H9 (cell line): ENCODE measurements around the gene CASP4. TPM values are rescaled to one million over a fixed set of nuclear protein-coding genes. Genes with fewer than 3 reads are reported as not detected.

Source experiments
- DNase-seq: peaks from one replicate; pipeline ENCODE4 v3.0.0-alpha.2; 2017
- H2AFZ ChIP-seq: one replicate; pipeline ENCODE4 v1.6.1; 2013; ENCODE audit warnings: mild to moderate bottlenecking, low read length, control low read depth, moderate library complexity
- H2AK5ac ChIP-seq: 2 replicates; pipeline ENCODE4 v1.6.1; 2013; ENCODE audit warnings: low read length, control low read depth, mixed read lengths; ENCODE audit not compliant: insufficient read length
- H2BK120ac ChIP-seq: one replicate; pipeline ENCODE4 v1.6.1; 2013; ENCODE audit warnings: low read depth, mild to moderate bottlenecking, low read length, control low read depth, inconsistent platforms; ENCODE audit not compliant: poor library complexity, severe bottlenecking
- H2BK12ac ChIP-seq: 2 replicates; pipeline ENCODE4 v1.6.1; 2013; ENCODE audit warnings: low read length, control low read depth, mixed read lengths, low read depth; ENCODE audit not compliant: insufficient read length
- H2BK15ac ChIP-seq: 2 replicates; pipeline ENCODE4 v1.6.1; 2013; ENCODE audit warnings: low read depth, low read length, control low read depth
- H2BK20ac ChIP-seq: one replicate; pipeline ENCODE4 v1.6.1; 2013; ENCODE audit warnings: low read depth, mild to moderate bottlenecking, low read length, control low read depth, inconsistent platforms; ENCODE audit not compliant: poor library complexity, severe bottlenecking
- H2BK5ac ChIP-seq: 2 replicates; pipeline ENCODE4 v1.6.1; 2013; ENCODE audit warnings: low read length, control low read depth, mixed read lengths; ENCODE audit not compliant: insufficient read length
- H3K14ac ChIP-seq: 2 replicates; pipeline ENCODE4 v1.6.1; 2013; ENCODE audit warnings: low read length, control low read depth; ENCODE audit not compliant: insufficient read depth
- H3K18ac ChIP-seq: 2 replicates; pipeline ENCODE4 v1.6.1; 2013; ENCODE audit warnings: low read depth, mild to moderate bottlenecking, mixed read lengths, low read length, control low read depth; ENCODE audit not compliant: insufficient read length
- H3K23ac ChIP-seq: 2 replicates; pipeline ENCODE4 v1.6.1; 2013; ENCODE audit warnings: low read length, control low read depth, mixed read lengths, low read depth; ENCODE audit not compliant: insufficient read length
- H3K23me2 ChIP-seq: 2 replicates; pipeline ENCODE4 v1.6.1; 2013; ENCODE audit warnings: low read depth, mild to moderate bottlenecking, mixed read lengths, low read length, control low read depth; ENCODE audit not compliant: insufficient read length, poor library complexity, severe bottlenecking
- H3K27ac ChIP-seq: 2 replicates; pipeline ENCODE4 v1.5.1; 2013; ENCODE audit warnings: low read length, control low read depth, mixed read lengths, low read depth; ENCODE audit not compliant: insufficient read length
- H3K27me3 ChIP-seq: 2 replicates; pipeline ENCODE4 v1.6.1; 2013; ENCODE audit warnings: low read length, control low read depth, inconsistent platforms; ENCODE audit not compliant: insufficient read depth
- H3K4ac ChIP-seq: 2 replicates; pipeline ENCODE4 v1.6.1; 2013; ENCODE audit warnings: low read depth, mild to moderate bottlenecking, control low read depth, inconsistent platforms, low read length, moderate library complexity
- H3K4me1 ChIP-seq: 2 replicates; pipeline ENCODE4 v1.6.1; 2013; ENCODE audit warnings: low read length, control low read depth, inconsistent platforms; ENCODE audit not compliant: insufficient read depth
- H3K4me2 ChIP-seq: 2 replicates; pipeline ENCODE4 v1.6.1; 2013; ENCODE audit warnings: low read length, control low read depth, mixed read lengths; ENCODE audit not compliant: insufficient read length, insufficient read depth
- H3K56ac ChIP-seq: 2 replicates; pipeline ENCODE4 v1.6.1; 2013; ENCODE audit warnings: low read depth, mild to moderate bottlenecking, mixed read lengths, low read length, control low read depth; ENCODE audit not compliant: insufficient read length
- H3K79me1 ChIP-seq: 2 replicates; pipeline ENCODE4 v1.6.1; 2013; ENCODE audit warnings: low read depth, mild to moderate bottlenecking, moderate library complexity, low read length, control low read depth, inconsistent platforms; ENCODE audit not compliant: insufficient read depth, poor library complexity, severe bottlenecking
- H3K79me2 ChIP-seq: 2 replicates; pipeline ENCODE4 v1.6.1; 2013; ENCODE audit warnings: low read length, control low read depth, inconsistent platforms; ENCODE audit not compliant: insufficient read depth
- H3K9ac ChIP-seq: 2 replicates; pipeline ENCODE4 v1.6.1; 2013; ENCODE audit warnings: low read length, control low read depth, mixed read lengths; ENCODE audit not compliant: insufficient read length; ENCODE audit errors: extremely low read depth
- H3K9me3 ChIP-seq: one replicate; pipeline ENCODE4 v1.6.1; 2013; ENCODE audit warnings: low read depth, low read length, inconsistent platforms; ENCODE audit not compliant: control insufficient read depth
- H3T11ph ChIP-seq: one replicate; pipeline ENCODE4 v1.6.1; 2013; ENCODE audit warnings: mild to moderate bottlenecking, low read length, control low read depth, inconsistent platforms
- H4K20me1 ChIP-seq: one replicate; pipeline ENCODE4 v1.6.1; 2013; ENCODE audit not compliant: control insufficient read depth, insufficient read length, insufficient read depth
- H4K5ac ChIP-seq: 2 replicates; pipeline ENCODE4 v1.6.1; 2013; ENCODE audit warnings: low read depth, mild to moderate bottlenecking, mixed read lengths, low read length, control low read depth; ENCODE audit not compliant: insufficient read length
- H4K8ac ChIP-seq: replicated peaks from 2 replicates; pipeline ENCODE4 v1.6.1; 2013; ENCODE audit warnings: low read length, control low read depth, mixed read lengths, low read depth; ENCODE audit not compliant: insufficient read length
- H4K91ac ChIP-seq: 2 replicates; pipeline ENCODE4 v1.6.1; 2013; ENCODE audit warnings: low read depth, mild to moderate bottlenecking, moderate library complexity, mixed read lengths, low read length, control low read depth; ENCODE audit not compliant: insufficient read length
- H3K27ac Mint-ChIP-seq, 3 experiments: 2 replicates in 2 of 3; 3 replicates in 1 of 3; pipeline ENCODE4 v1.8.0; 2020 to 2021; ENCODE audit warnings: mixed read lengths in 3 of 3, mild to moderate bottlenecking in 1 of 3, moderate library complexity in 1 of 3
- H3K27me3 Mint-ChIP-seq: 2 replicates; pipeline ENCODE4 v1.8.0; 2021; ENCODE audit warnings: low read depth, mild to moderate bottlenecking, moderate library complexity, mixed read lengths
- H3K36me3 Mint-ChIP-seq, 3 experiments: 2 replicates in 2 of 3; 3 replicates in 1 of 3; pipeline ENCODE4 v1.8.0; 2020 to 2021; ENCODE audit warnings: low read depth in 3 of 3, mixed read lengths in 3 of 3; ENCODE audit not compliant: insufficient read depth in 1 of 3
- H3K4me1 Mint-ChIP-seq, 2 experiments: 2 replicates each; pipeline ENCODE4 v1.8.0; 2020; ENCODE audit warnings: mixed read lengths in 2 of 2
- H3K4me3 Mint-ChIP-seq, 2 experiments: 2 replicates in 1 of 2; 3 replicates in 1 of 2; pipeline ENCODE4 v1.8.0; 2020 to 2021; ENCODE audit warnings: mild to moderate bottlenecking in 2 of 2, mixed read lengths in 2 of 2, moderate library complexity in 1 of 2
- H3K9me3 Mint-ChIP-seq, 2 experiments: 2 replicates in 1 of 2; 3 replicates in 1 of 2; pipeline ENCODE4 v1.8.0; 2020; ENCODE audit warnings: mild to moderate bottlenecking in 2 of 2, mixed read lengths in 2 of 2, moderate library complexity in 1 of 2
- total RNA-seq: library from RNA; stranded (reverse); gene quantifications from 2 replicates; pipeline ENCODE4 v1.2.1, GENCODE V29; 2021
- TF ChIP-seq, protein P1 (sequence below): fragments of 200-600 bp; sonication (generic); conservative IDR thresholded peaks from 3 replicates; pipeline ENCODE4 v1.8.0; 2021; ENCODE audit warnings: antibody characterized with exemption, mild to moderate bottlenecking

CASP4 gene
- total RNA-seq, 1 experiment from 2014 or later = not detected

DNA sequence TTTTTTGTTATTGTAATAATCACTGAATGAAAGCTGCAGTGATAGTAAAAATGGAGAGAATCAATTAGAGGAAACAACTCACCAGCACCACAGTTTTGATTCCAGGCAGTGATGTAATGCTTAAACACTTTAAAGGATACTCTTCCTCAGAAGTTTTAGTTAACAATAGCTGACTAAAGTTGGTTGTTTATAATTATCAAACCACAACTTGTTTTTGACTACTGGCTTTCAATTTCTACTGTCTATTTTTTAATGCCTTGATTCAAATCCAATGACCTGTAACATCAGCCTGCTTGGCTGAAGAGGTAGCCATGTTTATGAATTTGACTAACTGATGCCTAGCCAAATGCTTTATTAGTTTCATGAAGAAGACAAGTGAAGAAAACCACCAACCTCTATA lies 51.9 kb downstream of the CASP4 start:
- Histone ChIP-seq H4K5ac (no peak overlapping the region), H2BK20ac (no peak overlapping the region), H2BK5ac (no peak overlapping the region), H3K79me2 (no peaks in the 10 kb centered on the region), H3T11ph (no peak overlapping the region), H3K27me3 (no peaks in the 10 kb centered on the region), H4K91ac (no peak overlapping the region), H2AFZ (no peak overlapping the region), H3K4ac (no peak overlapping the region), H3K9ac (no peak overlapping the region), H4K8ac (no peak overlapping the region), H3K18ac (no peak overlapping the region), H3K23ac (no peak overlapping the region), H2AK5ac (no peak overlapping the region), H3K4me1 (no peaks in the 10 kb centered on the region), H3K27ac (no peak overlapping the region), H2BK12ac (no peak overlapping the region), H2BK15ac (no peak overlapping the region), H3K14ac (no peak overlapping the region), H3K9me3 (no peaks in the 10 kb centered on the region), H3K56ac (no peak overlapping the region), H3K4me2 (no peak overlapping the region), H2BK120ac (no peak overlapping the region), H3K79me1 (no peaks in the 10 kb centered on the region), H4K20me1 (no peaks in the 10 kb centered on the region), H3K23me2 (no peaks in the 10 kb centered on the region)
- H3K9me3 Mint-ChIP-seq = no peaks in the 10 kb centered on the region
- no peak for DNase-seq
- peaks cover 0 to 4% of the 10 kb centered on the region in 2 experiments; a peak in 2 of 4 replicates for H3K4me1 Mint-ChIP-seq
- no peaks in the 10 kb centered on the region for H3K36me3 Mint-ChIP-seq
- H3K27ac Mint-ChIP-seq = no peak overlapping the region
- no peaks in the 10 kb centered on the region for H3K27me3 Mint-ChIP-seq
- no peak overlapping the region for H3K4me3 Mint-ChIP-seq
- TF ChIP-seq, protein P1, sequence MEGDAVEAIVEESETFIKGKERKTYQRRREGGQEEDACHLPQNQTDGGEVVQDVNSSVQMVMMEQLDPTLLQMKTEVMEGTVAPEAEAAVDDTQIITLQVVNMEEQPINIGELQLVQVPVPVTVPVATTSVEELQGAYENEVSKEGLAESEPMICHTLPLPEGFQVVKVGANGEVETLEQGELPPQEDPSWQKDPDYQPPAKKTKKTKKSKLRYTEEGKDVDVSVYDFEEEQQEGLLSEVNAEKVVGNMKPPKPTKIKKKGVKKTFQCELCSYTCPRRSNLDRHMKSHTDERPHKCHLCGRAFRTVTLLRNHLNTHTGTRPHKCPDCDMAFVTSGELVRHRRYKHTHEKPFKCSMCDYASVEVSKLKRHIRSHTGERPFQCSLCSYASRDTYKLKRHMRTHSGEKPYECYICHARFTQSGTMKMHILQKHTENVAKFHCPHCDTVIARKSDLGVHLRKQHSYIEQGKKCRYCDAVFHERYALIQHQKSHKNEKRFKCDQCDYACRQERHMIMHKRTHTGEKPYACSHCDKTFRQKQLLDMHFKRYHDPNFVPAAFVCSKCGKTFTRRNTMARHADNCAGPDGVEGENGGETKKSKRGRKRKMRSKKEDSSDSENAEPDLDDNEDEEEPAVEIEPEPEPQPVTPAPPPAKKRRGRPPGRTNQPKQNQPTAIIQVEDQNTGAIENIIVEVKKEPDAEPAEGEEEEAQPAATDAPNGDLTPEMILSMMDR = no peak
